ENCODE measurements around the gene PEX12.
"Not testable (repeated sequence)": the region's sequence is repeated elsewhere in the genome, so short reads cannot be mapped to it uniquely, and the experiment has no call there.

Gene PEX12

GRCh38 chr17:35614810-35615209, 36.4 kb upstream of the PEX12 start:
- Histone ChIP-seq H2AFZ (ENCODE audit: low read length) (no peak overlapping the region), H4K20me1 (ENCODE audit: insufficient read depth, low read length) (no peaks in the 10 kb centered on the region), H3K27ac (ENCODE audit: low read length) (no peak overlapping the region), H3K4me3 (ENCODE audit: low read length) (no peak overlapping the region), H3K9ac (ENCODE audit: low read length) (no peak overlapping the region), H3K4me1 (ENCODE audit: low read length) (no peaks in the 10 kb centered on the region), H3F3A (ENCODE audit: insufficient read depth, low read length) (no peaks in the 10 kb centered on the region), H3K79me2 (ENCODE audit: low read length) (no peaks in the 10 kb centered on the region), H3K9me2 (replicated peaks; ENCODE audit: insufficient read depth, low read length) (no peaks in the 10 kb centered on the region), H3K36me3 (replicated peaks; ENCODE audit: insufficient read depth, low read length) (no peaks in the 10 kb centered on the region), H3K27me3 (replicated peaks; ENCODE audit: insufficient read depth, low read length) (no peaks in the 10 kb centered on the region), H3K4me2 (ENCODE audit: low read depth, low read length) (no peak overlapping the region), H3K9me3 (replicated peaks; ENCODE audit: insufficient read depth, low read length) (no peaks in the 10 kb centered on the region)
- DNase-seq: no peak
- TF ChIP-seq EZH2phosphoT487 (IDR thresholded peaks at IDR 0.05; ENCODE audit: low read length) (no peak), EZH2 (optimal IDR thresholded peaks at IDR 0.05; ENCODE audit: low read depth, low read length) (no peak), CTCF (IDR thresholded peaks at IDR 0.05; ENCODE audit: low read length) (no peak)

GRCh38 chr17:35612924-35613521, 34.7 kb upstream of the PEX12 start:
- no peak overlapping the region for H3K9ac ChIP-seq (ENCODE audit: low read length)
- H2AFZ ChIP-seq (ENCODE audit: low read length): no peak overlapping the region
- peak; percentile 54 for DNase-seq
- H3K27me3 ChIP-seq (replicated peaks; ENCODE audit: insufficient read depth, low read length): no peaks in the 10 kb centered on the region
- H3K4me2 ChIP-seq (ENCODE audit: low read depth, low read length): no peak overlapping the region
- H3K79me2 ChIP-seq (ENCODE audit: low read length): no peaks in the 10 kb centered on the region
- H3K9me3 ChIP-seq (replicated peaks; ENCODE audit: insufficient read depth, low read length): no peaks in the 10 kb centered on the region
- H4K20me1 ChIP-seq (ENCODE audit: insufficient read depth, low read length): no peaks in the 10 kb centered on the region; the same call in 1 of the 2 replicates
- no peaks in the 10 kb centered on the region for H3K36me3 ChIP-seq (replicated peaks; ENCODE audit: insufficient read depth, low read length)
- no peaks in the 10 kb centered on the region for H3F3A ChIP-seq (ENCODE audit: insufficient read depth, low read length)
- H3K4me3 ChIP-seq (ENCODE audit: low read length): no peak overlapping the region
- no peaks in the 10 kb centered on the region for H3K9me2 ChIP-seq (replicated peaks; ENCODE audit: insufficient read depth, low read length)
- no peak overlapping the region for H3K27ac ChIP-seq (ENCODE audit: low read length)
- no peaks in the 10 kb centered on the region for H3K4me1 ChIP-seq (ENCODE audit: low read length)
- peak; percentile 66 for TF ChIP-seq CTCF (IDR thresholded peaks at IDR 0.05; ENCODE audit: low read length)
- TF ChIP-seq EZH2phosphoT487 (IDR thresholded peaks at IDR 0.05; ENCODE audit: low read length): no peak

- H2AFZ ChIP-seq (ENCODE audit: low read length); H3K4me3 ChIP-seq (ENCODE audit: low read length); H3K9me3 ChIP-seq (replicated peaks; ENCODE audit: insufficient read depth, low read length); H4K20me1 ChIP-seq (ENCODE audit: insufficient read depth, low read length); DNase-seq; H3K27me3 ChIP-seq (replicated peaks; ENCODE audit: insufficient read depth, low read length); H3K9ac ChIP-seq (ENCODE audit: low read length); H3K4me2 ChIP-seq (ENCODE audit: low read depth, low read length); H3K36me3 ChIP-seq (replicated peaks; ENCODE audit: insufficient read depth, low read length); H3K27ac ChIP-seq (ENCODE audit: low read length); H3K9me2 ChIP-seq (replicated peaks; ENCODE audit: insufficient read depth, low read length); H3K4me1 ChIP-seq (ENCODE audit: low read length); H3F3A ChIP-seq (ENCODE audit: insufficient read depth, low read length); H3K79me2 ChIP-seq (ENCODE audit: low read length): not testable (repeated sequence)
Observed at GRCh38 chr17:35610746-35611145, 32.4 kb upstream of the PEX12 start.

- H3K9ac ChIP-seq (ENCODE audit: low read length): no peak overlapping the region
- TF ChIP-seq CTCF (IDR thresholded peaks at IDR 0.05; ENCODE audit: low read length) (no peak), EZH2phosphoT487 (IDR thresholded peaks at IDR 0.05; ENCODE audit: low read length) (no peak), EZH2 (optimal IDR thresholded peaks at IDR 0.05; ENCODE audit: low read depth, low read length) (no peak)
- H3K4me1 ChIP-seq (ENCODE audit: low read length): no peaks in the 10 kb centered on the region
- no peaks in the 10 kb centered on the region for H3K27me3 ChIP-seq (replicated peaks; ENCODE audit: insufficient read depth, low read length)
- no peak for DNase-seq
- no peak overlapping the region for H3K4me2 ChIP-seq (ENCODE audit: low read depth, low read length)
- H2AFZ ChIP-seq (ENCODE audit: low read length): no peak overlapping the region
- no peak overlapping the region for H3K4me3 ChIP-seq (ENCODE audit: low read length)
- no peaks in the 10 kb centered on the region for H3F3A ChIP-seq (ENCODE audit: insufficient read depth, low read length)
- no peaks in the 10 kb centered on the region for H3K9me2 ChIP-seq (replicated peaks; ENCODE audit: insufficient read depth, low read length)
- no peaks in the 10 kb centered on the region for H3K9me3 ChIP-seq (replicated peaks; ENCODE audit: insufficient read depth, low read length)
- H3K27ac ChIP-seq (ENCODE audit: low read length): no peak overlapping the region
- H3K79me2 ChIP-seq (ENCODE audit: low read length): no peaks in the 10 kb centered on the region
- H4K20me1 ChIP-seq (ENCODE audit: insufficient read depth, low read length): no peaks in the 10 kb centered on the region; the same call in 1 of the 2 replicates
- no peaks in the 10 kb centered on the region for H3K36me3 ChIP-seq (replicated peaks; ENCODE audit: insufficient read depth, low read length)
Observed at GRCh38 chr17:35609831-35610230, 31.5 kb upstream of the PEX12 start.
